Stimulated activated CD4-positive, alpha-beta T cell treated with anti-CD3 and anti-CD28 coated beads, Interleukin-15, amount 100 ng/mL, for 1 hour (primary cell): ENCODE measurements around the gene PRSS50.
"Not testable (repeated sequence)": the region's sequence is repeated elsewhere in the genome, so short reads cannot be mapped to it uniquely, and the experiment has no call there.

ENCODE experiments used
- DNase-seq, 2 donors: peaks; one replicate each; pipeline ENCODE4 v3.0.0-alpha.2; 2020; ENCODE audit warnings: low read depth in 1 of 2, low spot score in 1 of 2

Gene PRSS50

GRCh38 chr3:46709157-46709654 is 8.5 kb downstream of the PRSS50 start:
- no peak for DNase-seq

- DNase-seq = no peak
These were observed 9.1 kb downstream of the PRSS50 start for GRCh38 chr3:46708401-46709156.

- DNase-seq = no peak
These were observed 10.1 kb downstream of the PRSS50 start for GRCh38 chr3:46707601-46708011.

- no peak for DNase-seq
These were observed 10.7 kb downstream of the PRSS50 start for GRCh38 chr3:46706771-46707582.

- DNase-seq = no peak
These were observed 11.7 kb downstream of the PRSS50 start for GRCh38 chr3:46705751-46706552.

- DNase-seq = peak; percentile 27 to 44
These were observed 12.6 kb downstream of the PRSS50 start for GRCh38 chr3:46705022-46705530.

- not testable (repeated sequence) for DNase-seq
These were observed 13.3 kb downstream of the PRSS50 start for GRCh38 chr3:46704346-46704745.

- DNase-seq = no peak
These were observed 14.6 kb downstream of the PRSS50 start for GRCh38 chr3:46703013-46703520.

- DNase-seq = no peak
These were observed 15.2 kb downstream of the PRSS50 start for GRCh38 chr3:46702246-46703012.

GRCh38 chr3:46701181-46701939 is 16.3 kb downstream of the PRSS50 start, which contains the start of gene TMIE:
Gene TMIE, plus strand, starts transcription at chr3:46701392. Its CDS starts 96 bp downstream, at chr3:46701488.
- no peak for DNase-seq

GRCh38 chr3:46700772-46701171 is 16.9 kb downstream of the PRSS50 start:
- DNase-seq = no peak

GRCh38 chr3:46699676-46700523 is 17.8 kb downstream of the PRSS50 start:
- no peak for DNase-seq

- DNase-seq = no peak
These were observed 21.4 kb downstream of the PRSS50 start for GRCh38 chr3:46695962-46696894.

GRCh38 chr3:46695177-46695961 is 22.3 kb downstream of the PRSS50 start:
- DNase-seq = peak in 1 of 2 donors; percentile 26

- no peak for DNase-seq
These were observed 23.1 kb downstream of the PRSS50 start for GRCh38 chr3:46694520-46694919.

- DNase-seq = peak in 1 of 2 donors; percentile 10
These were observed 23.8 kb downstream of the PRSS50 start for GRCh38 chr3:46693892-46694226.
